Measurements from ENCODE around the gene SPDYE3.

DNA sequence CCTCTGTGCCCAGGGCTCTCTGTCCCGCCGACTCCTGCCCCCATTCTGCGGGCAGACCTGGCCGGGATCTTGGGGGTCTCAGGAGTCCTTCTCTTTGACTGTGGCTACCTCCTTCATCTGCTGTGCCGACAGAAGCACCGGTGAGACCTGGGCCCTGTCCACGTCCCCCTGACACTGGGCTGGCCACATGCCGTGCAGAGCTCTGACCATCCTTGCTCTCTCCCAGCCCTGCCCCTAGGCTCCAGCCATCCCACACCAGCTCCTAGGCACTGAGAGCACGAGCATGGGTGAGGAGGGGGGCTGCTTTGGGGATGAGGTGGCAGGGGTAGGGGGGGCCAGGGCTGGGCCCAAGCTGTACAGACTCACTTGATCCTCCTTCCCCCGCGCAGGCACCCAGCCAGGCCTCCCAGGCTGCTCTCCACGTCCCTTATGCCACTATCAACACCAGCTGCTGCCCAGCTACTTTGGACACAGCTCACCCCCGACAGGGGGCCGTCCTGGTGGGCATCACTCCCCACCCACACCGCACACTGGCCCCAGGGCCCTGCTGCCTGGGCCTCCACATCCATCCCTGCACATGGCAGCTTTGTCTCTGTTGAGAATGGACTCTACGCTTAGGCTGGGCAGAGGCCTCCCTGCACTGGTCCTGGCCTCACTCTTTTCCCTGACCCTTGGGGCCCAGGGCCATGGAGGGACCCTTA, 45.6 kb downstream of the SPDYE3 start:
- TF ChIP-seq, protein P1, sequence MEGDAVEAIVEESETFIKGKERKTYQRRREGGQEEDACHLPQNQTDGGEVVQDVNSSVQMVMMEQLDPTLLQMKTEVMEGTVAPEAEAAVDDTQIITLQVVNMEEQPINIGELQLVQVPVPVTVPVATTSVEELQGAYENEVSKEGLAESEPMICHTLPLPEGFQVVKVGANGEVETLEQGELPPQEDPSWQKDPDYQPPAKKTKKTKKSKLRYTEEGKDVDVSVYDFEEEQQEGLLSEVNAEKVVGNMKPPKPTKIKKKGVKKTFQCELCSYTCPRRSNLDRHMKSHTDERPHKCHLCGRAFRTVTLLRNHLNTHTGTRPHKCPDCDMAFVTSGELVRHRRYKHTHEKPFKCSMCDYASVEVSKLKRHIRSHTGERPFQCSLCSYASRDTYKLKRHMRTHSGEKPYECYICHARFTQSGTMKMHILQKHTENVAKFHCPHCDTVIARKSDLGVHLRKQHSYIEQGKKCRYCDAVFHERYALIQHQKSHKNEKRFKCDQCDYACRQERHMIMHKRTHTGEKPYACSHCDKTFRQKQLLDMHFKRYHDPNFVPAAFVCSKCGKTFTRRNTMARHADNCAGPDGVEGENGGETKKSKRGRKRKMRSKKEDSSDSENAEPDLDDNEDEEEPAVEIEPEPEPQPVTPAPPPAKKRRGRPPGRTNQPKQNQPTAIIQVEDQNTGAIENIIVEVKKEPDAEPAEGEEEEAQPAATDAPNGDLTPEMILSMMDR (IDR thresholded peaks at IDR 0.05), result no peak
- TF ChIP-seq POLR2A (IDR thresholded peaks at IDR 0.05), result no peak
- no peak for TF ChIP-seq POLR2AphosphoS5 (IDR thresholded peaks at IDR 0.05)

Measured in prostate gland (tissue), 2 donors.